NCI-H1417 treated with DMSO at 0.1 percent for 48 hours (cell line): Measurements from ENCODE around the gene SLC11A1.

ENCODE experiments used
- DNase-seq: peaks from one replicate; lab custom pipeline; 2025; lab: John Stamatoyannopoulos, UW

The SLC11A1 gene

DNA sequence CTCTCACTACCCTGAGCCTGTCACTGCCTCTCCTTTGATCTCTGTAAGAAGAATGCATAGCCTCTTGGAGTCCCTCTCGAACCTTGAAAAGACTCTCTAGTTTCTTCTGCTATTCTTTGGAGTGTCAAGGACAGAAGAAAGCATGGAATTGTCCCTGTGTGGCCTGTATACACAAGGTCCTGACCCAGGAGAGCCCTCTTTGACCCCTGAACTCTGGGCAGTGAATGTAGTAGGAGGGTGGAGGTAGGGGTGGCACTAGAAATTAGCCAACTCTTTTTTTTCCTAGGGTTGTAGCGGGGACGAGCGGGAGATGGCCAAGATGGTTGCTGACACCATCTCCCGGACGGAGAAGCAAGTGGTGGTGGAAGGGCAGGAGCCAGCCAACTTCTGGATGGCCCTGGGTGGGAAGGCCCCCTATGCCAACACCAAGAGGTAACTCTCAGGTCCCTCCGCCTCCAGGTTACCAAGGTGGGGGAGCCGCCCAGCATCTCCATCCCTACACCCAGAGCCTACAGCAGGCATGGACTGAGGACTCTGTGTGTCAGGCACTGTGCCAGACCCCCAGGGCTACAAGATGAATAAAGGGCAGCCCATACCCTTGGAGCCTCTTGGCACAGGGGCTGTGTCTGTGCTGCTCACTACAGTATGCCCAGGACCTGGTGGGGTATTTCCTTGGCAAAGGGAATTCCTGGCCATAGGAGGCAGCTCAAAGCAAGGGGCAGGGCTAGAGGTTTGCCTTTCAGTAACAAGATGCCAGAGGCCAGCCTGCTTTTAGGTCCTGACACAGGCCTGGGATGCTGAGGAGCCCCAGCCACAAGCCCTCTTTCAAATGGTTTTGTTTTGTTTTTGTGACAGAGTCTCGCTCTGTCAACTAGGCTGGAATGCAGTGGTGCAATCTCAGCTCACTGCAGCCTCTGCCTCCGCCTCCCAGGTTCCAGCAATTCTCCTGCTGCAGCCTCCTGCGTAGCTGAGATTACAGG, 53.2 kb downstream of the SLC11A1 start:
- DNase-seq: no peak

DNA sequence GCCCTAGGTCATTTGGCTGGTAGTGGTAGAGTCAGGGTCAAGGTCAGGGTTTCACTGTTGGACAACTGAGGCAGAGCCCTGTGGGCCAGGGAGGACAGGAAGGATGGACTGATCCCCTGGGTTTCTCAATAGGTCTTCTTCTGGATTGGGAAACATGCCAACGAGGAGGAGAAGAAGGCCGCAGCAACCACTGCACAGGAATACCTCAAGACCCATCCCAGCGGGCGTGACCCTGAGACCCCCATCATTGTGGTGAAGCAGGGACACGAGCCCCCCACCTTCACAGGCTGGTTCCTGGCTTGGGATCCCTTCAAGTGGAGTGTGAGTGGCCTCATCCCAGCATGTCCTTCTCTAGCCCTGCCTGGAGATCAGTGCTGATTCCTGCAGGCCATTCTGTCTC, 54.9 kb downstream of the SLC11A1 start:
- no peak for DNase-seq

DNA sequence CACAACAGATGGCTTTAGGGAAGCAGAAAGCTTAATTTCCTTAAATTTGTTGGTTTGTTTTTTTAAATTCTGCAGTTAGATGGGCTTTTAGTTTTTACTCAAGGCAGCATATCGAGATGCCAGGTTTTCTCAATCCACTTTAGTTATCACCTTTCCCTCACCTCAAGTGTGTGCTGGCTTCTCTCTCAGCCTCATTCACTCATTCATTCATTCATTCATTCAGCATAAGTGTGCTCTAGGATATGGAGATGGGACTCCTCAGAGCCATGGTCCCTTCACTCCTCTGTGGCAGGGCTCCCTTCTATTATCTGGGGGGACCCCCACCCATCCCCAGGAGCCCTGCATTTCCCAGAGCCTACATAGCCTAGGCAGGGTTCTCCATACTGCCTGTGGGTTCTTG, 55.9 kb downstream of the SLC11A1 start:
- no peak for DNase-seq

DNA sequence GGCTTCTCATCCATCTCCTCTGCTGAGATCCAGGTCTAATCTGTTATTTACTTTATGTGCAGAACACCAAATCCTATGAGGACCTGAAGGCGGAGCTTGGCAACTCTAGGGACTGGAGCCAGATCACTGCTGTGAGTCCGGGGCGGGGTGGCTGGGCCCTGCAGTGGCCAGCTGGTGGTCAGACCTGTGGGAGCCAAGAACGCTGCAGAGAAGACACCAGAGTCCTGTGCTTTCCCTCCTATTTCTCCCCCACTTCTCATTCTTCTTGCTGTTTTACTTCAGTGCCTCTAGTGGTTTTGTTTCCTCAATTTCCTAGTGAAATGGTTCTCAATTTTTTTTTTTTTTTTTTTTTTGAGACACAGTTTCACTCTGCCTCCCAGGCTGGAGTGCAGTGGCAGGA, 56.5 kb downstream of the SLC11A1 start:
- DNase-seq: no peak

DNA sequence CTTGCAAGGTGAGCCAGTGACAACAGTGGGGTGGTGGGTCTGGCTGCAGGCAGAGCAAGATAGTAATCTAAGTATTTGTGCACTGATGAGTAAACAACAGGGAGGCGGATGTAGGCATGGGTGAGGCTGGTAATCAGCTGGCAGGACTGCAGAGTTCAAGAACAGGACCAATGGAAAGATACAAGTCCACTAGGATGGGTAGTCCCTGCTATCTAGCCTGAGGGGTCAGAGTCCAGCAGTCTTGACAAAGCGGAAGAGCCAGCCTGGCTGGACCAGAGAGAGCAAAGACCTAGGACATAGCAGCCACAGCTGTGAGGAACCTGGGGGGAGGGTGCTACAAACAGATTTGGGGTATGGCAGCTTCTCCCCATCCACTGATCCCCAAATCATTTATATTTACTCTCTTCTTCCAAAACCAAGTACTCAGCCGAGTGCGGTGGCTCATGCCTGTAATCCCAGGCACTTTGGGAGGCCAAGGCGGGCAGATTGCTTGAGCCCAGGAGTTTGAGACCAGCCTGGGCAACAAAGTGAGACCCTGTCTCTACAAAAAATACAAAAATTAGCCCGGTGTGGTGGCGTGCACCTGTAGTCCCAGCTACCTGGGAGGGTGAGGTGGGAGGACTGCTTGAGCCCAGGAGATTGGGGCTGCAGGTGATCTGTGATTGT, 62.8 kb downstream of the SLC11A1 start:
- no peak for DNase-seq

DNA sequence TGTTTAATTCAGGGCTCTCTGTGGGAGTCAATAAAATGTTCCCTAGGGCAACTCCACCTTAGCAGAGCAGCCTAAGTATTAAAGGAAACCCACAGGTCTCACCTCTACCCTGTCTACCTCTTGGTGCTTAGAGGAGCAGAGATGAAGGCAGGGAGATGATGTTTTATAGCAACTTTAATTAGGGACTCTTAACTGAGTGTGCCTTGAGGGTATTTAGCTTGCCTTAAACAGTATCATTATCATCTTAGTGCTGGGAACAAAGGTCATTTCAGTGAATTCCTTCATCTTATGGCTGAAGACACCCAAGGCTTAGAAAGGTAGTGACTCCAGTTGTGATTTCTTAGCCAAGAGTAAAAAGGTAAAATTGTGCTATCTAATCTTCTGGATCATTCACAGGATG, 63.5 kb downstream of the SLC11A1 start:
- DNase-seq: no peak
